ENCODE measurements around the gene NT5DC4. TPM values are rescaled to one million over a fixed set of nuclear protein-coding genes. Genes with fewer than 3 reads are reported as not detected.
A peak's percentile ranks its signal among the peaks of the same experiment; 100 is the strongest.

Gene NT5DC4
- total RNA-seq (under 1 TPM in 1 of 2 donors, not detected in 1; 0.23 TPM), polyA plus RNA-seq (not detected)
- long read RNA-seq, donor 1, result 0 reads
- long read RNA-seq, donor 2, result 0 reads

DNA sequence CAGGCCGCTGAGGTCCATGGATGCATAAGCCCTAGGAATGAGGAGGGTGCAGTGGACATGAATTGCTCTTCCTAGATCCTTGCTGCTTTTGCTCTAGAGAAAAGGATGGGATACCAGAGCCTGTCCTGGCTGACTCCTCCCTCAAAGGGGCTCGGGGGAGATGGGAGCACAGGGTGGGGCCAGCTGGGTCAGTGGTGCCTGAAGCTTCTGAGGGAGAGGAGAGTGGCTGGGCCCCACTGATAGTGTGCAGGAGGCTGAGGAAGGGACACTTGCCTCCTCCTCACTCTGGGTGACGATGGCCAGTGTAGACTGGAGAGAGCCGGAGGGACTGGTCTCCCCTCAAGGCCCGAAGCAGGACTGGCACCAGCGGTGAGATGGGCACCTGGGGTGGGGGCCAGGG is at the start of gene NT5DC4:
Gene NT5DC4, plus strand, starts transcription at position 236 of the 400 bp plus-strand sequence. Its CDS starts 60 bp downstream, at position 296.
- Histone ChIP-seq H3K27me3 (ENCODE audit: control insufficient read depth in 1 of 2, insufficient read depth in 2 of 2, low read length in 1 of 2) (no peaks in the 10 kb centered on the region), H3K36me3 (ENCODE audit: control insufficient read depth in 1 of 2, insufficient read depth in 2 of 2, low read length in 1 of 2) (no peaks in the 10 kb centered on the region), H3K27ac (ENCODE audit: low read depth in 1 of 2, low read length in 2 of 2) (no peak within 1 kb of the TSS), H3K4me3 (ENCODE audit: low read length in 2 of 2) (no peak within 1 kb of the TSS), H3K4me1 (ENCODE audit: control insufficient read depth in 1 of 2, insufficient read depth in 2 of 2, low read length in 2 of 2) (no peaks in the 10 kb centered on the region), H3K9me3 (ENCODE audit: control insufficient read depth, low read length) (no peaks in the 10 kb centered on the region)
- intact Hi-C loops (cut with DNase I), result no loop called here
- ATAC-seq (ENCODE audit: low FRiP score) (no peak), DNase-seq (no peak)
- 75 to 83% methylated on average over 5 to 6 of the region's 6 CpGs for WGBS, 2 donors

DNA sequence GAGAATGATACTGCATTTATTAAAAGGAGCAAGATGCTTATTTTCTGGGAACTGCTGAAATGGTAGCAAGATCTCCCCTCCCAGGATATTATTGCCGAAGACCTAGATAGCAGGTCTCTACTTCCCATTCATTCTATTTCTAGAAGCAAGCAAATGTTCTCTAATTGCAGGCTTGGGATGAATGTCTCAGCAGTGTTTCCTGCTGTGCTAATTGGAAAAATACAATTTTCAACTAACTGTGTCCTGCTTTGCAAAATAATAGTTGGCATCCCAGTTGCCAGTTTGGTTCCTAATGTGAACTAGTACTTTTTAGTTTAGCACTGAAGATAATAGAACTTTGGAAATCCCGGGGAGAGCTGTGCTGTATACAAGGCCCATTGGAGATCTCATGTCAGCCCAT is 49.0 kb upstream of the NT5DC4 start:
- H3K4me3 ChIP-seq (ENCODE audit: low read length in 2 of 2), result no peak overlapping the region
- DNase-seq (no peak), ATAC-seq (ENCODE audit: low FRiP score) (no peak)
- intact Hi-C loops (cut with DNase I), result no loop called here
- no peak overlapping the region for H3K27ac ChIP-seq (ENCODE audit: low read depth in 1 of 2, low read length in 2 of 2)
- no peaks in the 10 kb centered on the region for H3K36me3 ChIP-seq (ENCODE audit: control insufficient read depth in 1 of 2, insufficient read depth in 2 of 2, low read length in 1 of 2)
- 82 to 88% methylated on average over 2 of the region's 2 CpGs for WGBS, 2 donors
- H3K9me3 ChIP-seq (ENCODE audit: control insufficient read depth, low read length), result no peaks in the 10 kb centered on the region
- no peaks in the 10 kb centered on the region for H3K27me3 ChIP-seq (ENCODE audit: control insufficient read depth in 1 of 2, insufficient read depth in 2 of 2, low read length in 1 of 2)
- no peaks in the 10 kb centered on the region for H3K4me1 ChIP-seq (ENCODE audit: control insufficient read depth in 1 of 2, insufficient read depth in 2 of 2, low read length in 2 of 2)

DNA sequence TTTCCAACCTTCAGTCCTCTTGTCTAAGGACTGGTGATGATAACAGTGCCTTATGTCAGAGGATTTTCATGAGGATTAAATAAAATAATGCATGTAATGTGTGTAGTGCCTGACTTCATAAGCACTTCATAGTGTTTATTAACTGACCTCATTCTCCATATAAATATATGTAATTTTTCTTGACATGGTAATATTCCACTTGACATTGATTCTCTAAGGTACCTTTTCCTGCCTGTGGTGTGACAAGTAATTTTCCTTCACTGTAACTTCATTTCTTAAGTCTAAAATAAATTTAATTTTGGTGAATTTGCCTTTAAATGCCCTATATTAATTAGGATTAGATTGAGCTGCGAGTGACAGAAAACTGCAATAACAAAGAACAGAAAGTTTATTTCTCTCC is 47.8 kb upstream of the NT5DC4 start:
- ATAC-seq (ENCODE audit: low FRiP score), result no peak
- no peaks in the 10 kb centered on the region for H3K36me3 ChIP-seq (ENCODE audit: control insufficient read depth in 1 of 2, insufficient read depth in 2 of 2, low read length in 1 of 2)
- H3K4me3 ChIP-seq (ENCODE audit: low read length in 2 of 2), result no peak overlapping the region
- H3K27me3 ChIP-seq (ENCODE audit: control insufficient read depth in 1 of 2, insufficient read depth in 2 of 2, low read length in 1 of 2), result no peaks in the 10 kb centered on the region
- 97 to 98% methylated on average over 1 of the region's 1 CpG for WGBS, 2 donors
- no peak overlapping the region for H3K27ac ChIP-seq (ENCODE audit: low read depth in 1 of 2, low read length in 2 of 2)
- no peak for DNase-seq
- no peaks in the 10 kb centered on the region for H3K9me3 ChIP-seq (ENCODE audit: control insufficient read depth, low read length)
- intact Hi-C loops (cut with DNase I), result no loop called here
- no peaks in the 10 kb centered on the region for H3K4me1 ChIP-seq (ENCODE audit: control insufficient read depth in 1 of 2, insufficient read depth in 2 of 2, low read length in 2 of 2)

DNA sequence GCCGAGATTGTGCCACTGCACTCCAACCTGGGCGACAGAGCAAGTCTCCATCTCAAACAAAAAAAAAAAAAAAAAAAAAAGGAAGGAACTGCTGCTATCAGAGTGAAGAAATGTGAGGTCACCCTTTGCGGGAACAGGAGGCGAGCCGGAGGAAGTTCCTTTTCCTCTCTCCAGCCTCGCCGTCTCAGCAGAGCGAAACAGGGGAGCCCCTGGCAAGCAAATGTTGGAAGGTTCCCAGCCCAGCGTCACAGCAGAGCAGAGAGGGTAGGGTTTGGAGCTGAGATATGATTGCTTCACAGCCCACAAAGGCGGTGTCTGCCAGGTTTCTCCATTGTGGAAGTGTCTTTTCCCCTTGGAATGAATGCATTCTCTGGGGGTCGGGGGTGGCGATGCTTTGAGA is 46.6 kb upstream of the NT5DC4 start:
- Histone ChIP-seq H3K4me3 (ENCODE audit: low read length in 2 of 2) (no peak overlapping the region), H3K27ac (ENCODE audit: low read depth in 1 of 2, low read length in 2 of 2) (no peak overlapping the region), H3K27me3 (ENCODE audit: control insufficient read depth in 1 of 2, insufficient read depth in 2 of 2, low read length in 1 of 2) (no peaks in the 10 kb centered on the region), H3K9me3 (ENCODE audit: control insufficient read depth, low read length) (no peaks in the 10 kb centered on the region), H3K36me3 (ENCODE audit: control insufficient read depth in 1 of 2, insufficient read depth in 2 of 2, low read length in 1 of 2) (no peaks in the 10 kb centered on the region), H3K4me1 (ENCODE audit: control insufficient read depth in 1 of 2, insufficient read depth in 2 of 2, low read length in 2 of 2) (no peaks in the 10 kb centered on the region)
- ATAC-seq (ENCODE audit: low FRiP score) (peak; percentile 44), DNase-seq (peak; percentile 85 to 89)
- WGBS, 2 donors, result 74 to 76% methylated on average over 8 to 12 of the region's 12 CpGs
- intact Hi-C loops (cut with DNase I), result no loop called here

DNA sequence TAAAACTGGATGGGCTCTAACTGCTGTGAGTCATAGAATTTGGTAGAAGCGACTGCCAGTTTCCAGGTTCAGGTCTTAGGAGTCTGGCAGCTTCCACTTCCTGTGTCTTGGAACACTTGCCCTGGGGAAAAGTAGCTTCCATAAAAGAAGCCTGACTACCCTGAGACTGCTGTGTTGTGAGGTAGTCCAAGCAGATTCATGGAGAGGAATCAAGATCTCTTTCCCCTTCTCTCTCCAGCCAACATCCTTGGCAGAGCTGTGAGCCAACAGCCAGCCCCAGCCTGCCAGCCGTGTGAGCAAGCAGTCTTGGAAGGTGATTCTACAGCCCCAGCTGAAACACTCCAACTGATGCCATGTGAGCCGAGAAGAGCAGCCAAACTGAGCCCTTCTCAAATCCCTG is 41.3 kb upstream of the NT5DC4 start:
- 6% methylated on average over 3 of the region's 3 CpGs for WGBS, 2 donors
- H3K4me1 ChIP-seq (ENCODE audit: control insufficient read depth in 1 of 2, insufficient read depth in 2 of 2, low read length in 2 of 2), result no peaks in the 10 kb centered on the region
- DNase-seq, result no peak
- H3K9me3 ChIP-seq (ENCODE audit: control insufficient read depth, low read length), result no peaks in the 10 kb centered on the region
- no peaks in the 10 kb centered on the region for H3K27me3 ChIP-seq (ENCODE audit: control insufficient read depth in 1 of 2, insufficient read depth in 2 of 2, low read length in 1 of 2)
- H3K27ac ChIP-seq (ENCODE audit: low read depth in 1 of 2, low read length in 2 of 2), result no peak overlapping the region
- intact Hi-C loops (cut with DNase I), result no loop called here
- ATAC-seq (ENCODE audit: low FRiP score), result peak; percentile 22
- H3K36me3 ChIP-seq (ENCODE audit: control insufficient read depth in 1 of 2, insufficient read depth in 2 of 2, low read length in 1 of 2), result no peaks in the 10 kb centered on the region
- H3K4me3 ChIP-seq (ENCODE audit: low read length in 2 of 2), result no peak overlapping the region

DNA sequence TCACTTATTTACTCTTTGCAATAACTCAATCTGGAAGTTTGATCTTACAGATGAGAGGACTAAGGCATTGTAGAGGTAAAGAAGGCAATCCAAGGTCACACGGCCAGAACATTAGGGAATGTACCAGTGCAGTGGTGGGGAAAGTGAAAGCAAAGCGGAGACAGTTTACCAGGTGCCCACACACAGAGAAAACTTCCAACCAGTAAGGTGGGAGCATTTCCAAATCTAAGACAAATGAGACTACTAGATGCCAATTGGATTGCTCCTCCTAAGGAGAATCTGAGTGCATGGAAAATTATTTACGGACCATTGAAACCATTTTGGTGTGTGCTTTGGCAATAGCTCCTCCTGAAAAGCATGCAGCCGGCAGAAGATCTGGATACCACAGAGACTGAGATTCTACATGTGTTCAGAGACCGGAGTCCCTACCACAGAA is 40.1 kb upstream of the NT5DC4 start:
- Histone ChIP-seq H3K4me1 (ENCODE audit: control insufficient read depth in 1 of 2, insufficient read depth in 2 of 2, low read length in 2 of 2) (no peaks in the 10 kb centered on the region), H3K27me3 (ENCODE audit: control insufficient read depth in 1 of 2, insufficient read depth in 2 of 2, low read length in 1 of 2) (no peaks in the 10 kb centered on the region), H3K9me3 (ENCODE audit: control insufficient read depth, low read length) (no peaks in the 10 kb centered on the region), H3K27ac (ENCODE audit: low read depth in 1 of 2, low read length in 2 of 2) (no peak overlapping the region), H3K36me3 (ENCODE audit: control insufficient read depth in 1 of 2, insufficient read depth in 2 of 2, low read length in 1 of 2) (no peaks in the 10 kb centered on the region), H3K4me3 (ENCODE audit: low read length in 2 of 2) (no peak overlapping the region)
- DNase-seq (no peak), ATAC-seq (ENCODE audit: low FRiP score) (no peak)
- intact Hi-C loops (cut with DNase I), result no loop called here
- 52 to 53% methylated on average over 5 of the region's 5 CpGs for WGBS, 2 donors

DNA sequence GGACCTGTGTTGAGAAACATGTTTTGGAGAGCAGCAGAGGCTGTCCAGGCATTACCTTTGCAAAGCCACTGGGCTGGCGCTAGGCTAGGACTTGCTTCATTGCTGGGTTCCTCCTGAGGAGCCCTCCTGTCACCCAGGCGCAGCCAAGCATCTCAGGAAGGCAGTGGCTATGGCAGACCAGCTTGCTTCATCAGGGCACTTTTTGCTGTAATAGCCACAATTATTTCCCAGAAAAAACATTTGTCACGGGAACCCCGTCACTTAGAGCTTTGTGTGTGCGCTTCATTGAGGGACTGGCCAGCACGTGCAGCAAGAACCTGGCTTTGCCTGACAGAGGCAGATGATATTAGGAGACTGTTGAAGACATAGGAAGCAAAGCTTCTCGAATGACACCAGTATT is 38.7 kb upstream of the NT5DC4 start:
- intact Hi-C loops (cut with DNase I), result no loop called here
- 89 to 91% methylated on average over 7 of the region's 7 CpGs for WGBS, 2 donors
- Histone ChIP-seq H3K4me1 (ENCODE audit: control insufficient read depth in 1 of 2, insufficient read depth in 2 of 2, low read length in 2 of 2) (no peaks in the 10 kb centered on the region), H3K4me3 (ENCODE audit: low read length in 2 of 2) (no peak overlapping the region), H3K9me3 (ENCODE audit: control insufficient read depth, low read length) (no peaks in the 10 kb centered on the region), H3K27ac (ENCODE audit: low read depth in 1 of 2, low read length in 2 of 2) (no peak overlapping the region), H3K27me3 (ENCODE audit: control insufficient read depth in 1 of 2, insufficient read depth in 2 of 2, low read length in 1 of 2) (no peaks in the 10 kb centered on the region), H3K36me3 (ENCODE audit: control insufficient read depth in 1 of 2, insufficient read depth in 2 of 2, low read length in 1 of 2) (no peaks in the 10 kb centered on the region)
- ATAC-seq (ENCODE audit: low FRiP score) (no peak), DNase-seq (no peak)

DNA sequence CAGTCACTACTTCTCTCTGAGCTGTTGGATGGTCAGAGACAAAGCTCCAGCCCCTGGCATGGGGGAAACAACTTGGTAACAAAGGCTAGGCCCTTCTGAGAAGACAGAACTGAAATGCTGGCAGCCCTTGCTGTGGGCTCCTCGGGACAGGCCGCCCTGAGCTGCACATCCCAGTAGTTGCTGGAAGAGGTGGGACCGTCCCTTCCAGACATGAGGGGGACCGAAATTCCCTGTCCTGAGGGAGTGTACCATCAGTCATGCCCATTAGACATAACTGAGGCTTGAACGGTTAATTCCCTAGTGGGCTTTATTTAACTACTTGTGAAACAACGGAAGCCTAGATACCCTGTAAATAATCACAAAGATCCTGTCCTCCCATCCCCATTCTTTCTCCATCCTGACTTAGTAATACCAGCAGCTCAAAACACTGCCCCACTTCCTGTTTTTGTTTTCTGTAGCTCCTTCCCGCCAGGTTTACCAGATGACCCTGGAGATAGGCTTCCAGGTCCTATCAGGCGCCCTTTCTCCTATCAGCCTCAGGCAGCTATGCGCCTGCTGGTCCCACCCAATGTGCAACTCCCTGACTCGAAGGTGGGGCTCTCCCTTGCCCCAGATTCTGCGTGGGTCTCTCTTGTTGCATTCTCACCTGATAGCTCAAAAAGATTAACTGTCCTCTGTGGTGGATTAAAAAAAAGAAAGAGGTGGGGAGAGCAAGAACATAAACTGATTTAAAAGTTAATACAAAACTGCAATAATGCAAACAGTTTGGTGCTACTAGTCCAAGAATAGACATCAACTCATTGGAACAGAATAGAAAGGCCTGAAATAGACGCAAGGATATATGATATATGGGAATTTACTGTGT is 37.0 kb upstream of the NT5DC4 start:
- 86 to 89% methylated on average over 12 of the region's 12 CpGs for WGBS, 2 donors
- Histone ChIP-seq H3K4me1 (ENCODE audit: control insufficient read depth in 1 of 2, insufficient read depth in 2 of 2, low read length in 2 of 2) (no peaks in the 10 kb centered on the region), H3K4me3 (ENCODE audit: low read length in 2 of 2) (no peak overlapping the region), H3K36me3 (ENCODE audit: control insufficient read depth in 1 of 2, insufficient read depth in 2 of 2, low read length in 1 of 2) (no peaks in the 10 kb centered on the region), H3K9me3 (ENCODE audit: control insufficient read depth, low read length) (no peaks in the 10 kb centered on the region), H3K27me3 (ENCODE audit: control insufficient read depth in 1 of 2, insufficient read depth in 2 of 2, low read length in 1 of 2) (no peaks in the 10 kb centered on the region), H3K27ac (ENCODE audit: low read depth in 1 of 2, low read length in 2 of 2) (no peak overlapping the region)
- intact Hi-C loops (cut with DNase I), result no loop called here
- no peak for DNase-seq
- ATAC-seq (ENCODE audit: low FRiP score), result no peak

DNA sequence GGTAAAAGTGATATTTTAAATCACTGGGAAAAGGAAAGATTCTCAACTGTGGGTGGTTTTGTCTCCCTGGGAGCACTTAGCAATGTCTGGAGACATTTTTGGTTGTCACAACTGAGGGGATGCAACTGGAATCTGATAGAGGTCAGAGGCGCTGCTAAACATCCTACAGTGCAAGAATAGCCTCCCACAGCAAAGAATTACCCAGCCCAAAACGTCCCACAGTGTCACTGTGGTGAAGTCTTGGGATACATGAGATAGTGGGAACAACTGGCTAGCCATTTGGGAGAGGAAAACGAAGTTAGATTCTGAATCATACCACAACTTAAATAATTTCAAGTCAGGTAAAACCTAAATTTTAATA is 36.4 kb upstream of the NT5DC4 start:
- ATAC-seq (ENCODE audit: low FRiP score) (no peak), DNase-seq (no peak)
- H3K36me3 ChIP-seq (ENCODE audit: control insufficient read depth in 1 of 2, insufficient read depth in 2 of 2, low read length in 1 of 2), result no peaks in the 10 kb centered on the region
- no peaks in the 10 kb centered on the region for H3K4me1 ChIP-seq (ENCODE audit: control insufficient read depth in 1 of 2, insufficient read depth in 2 of 2, low read length in 2 of 2)
- no peak overlapping the region for H3K27ac ChIP-seq (ENCODE audit: low read depth in 1 of 2, low read length in 2 of 2)
- 65 to 68% methylated on average over 3 of the region's 3 CpGs for WGBS, 2 donors
- intact Hi-C loops (cut with DNase I), result no loop called here
- no peaks in the 10 kb centered on the region for H3K9me3 ChIP-seq (ENCODE audit: control insufficient read depth, low read length)
- H3K4me3 ChIP-seq (ENCODE audit: low read length in 2 of 2), result no peak overlapping the region
- H3K27me3 ChIP-seq (ENCODE audit: control insufficient read depth in 1 of 2, insufficient read depth in 2 of 2, low read length in 1 of 2), result no peaks in the 10 kb centered on the region

Data from aorta (tissue), 5 donors.